Stimulated activated CD8-positive, alpha-beta memory T cell treated with anti-CD3 and anti-CD28 coated beads, Interleukin-7, amount 100 ng/mL, for 48 hours (primary cell): ENCODE results near the gene PODNL1.
"Not testable (repeated sequence)": the region's sequence is repeated elsewhere in the genome, so short reads cannot be mapped to it uniquely, and the experiment has no call there.

Experiments used
- DNase-seq, 2 donors: peaks; one replicate each; pipeline ENCODE4 v3.0.0-alpha.2; 2020; ENCODE audit warnings: low read depth in 1 of 2; ENCODE audit errors: extremely low read depth in 1 of 2

The PODNL1 gene

GRCh38 chr19:13974073-13974472 is 35.9 kb upstream of the PODNL1 start:
- DNase-seq = peak in 1 of 2 donors; percentile 31

GRCh38 chr19:13973479-13973878 is 35.3 kb upstream of the PODNL1 start:
- DNase-seq = not testable (repeated sequence)

- no peak for DNase-seq
These were observed 34.3 kb upstream of the PODNL1 start for GRCh38 chr19:13972368-13973155.

GRCh38 chr19:13971868-13972267 is 33.7 kb upstream of the PODNL1 start:
- not testable (repeated sequence) for DNase-seq

- DNase-seq = no peak
These were observed 31.7 kb upstream of the PODNL1 start for GRCh38 chr19:13969897-13970296.

- no peak for DNase-seq
These were observed 30.8 kb upstream of the PODNL1 start for GRCh38 chr19:13968999-13969398.

- DNase-seq = no peak
These were observed 30.2 kb upstream of the PODNL1 start for GRCh38 chr19:13968383-13968935.

- not testable (repeated sequence) for DNase-seq
These were observed 29.0 kb upstream of the PODNL1 start for GRCh38 chr19:13967206-13967605.

- no peak for DNase-seq
These were observed 28.5 kb upstream of the PODNL1 start for GRCh38 chr19:13966684-13967128.

- no peak for DNase-seq
These were observed 27.9 kb upstream of the PODNL1 start for GRCh38 chr19:13965926-13966683.

GRCh38 chr19:13965377-13965896 is 27.2 kb upstream of the PODNL1 start:
- DNase-seq = no peak

GRCh38 chr19:13964776-13965175 is 26.6 kb upstream of the PODNL1 start:
- DNase-seq = no peak

GRCh38 chr19:13963603-13964105 is 25.4 kb upstream of the PODNL1 start:
- no peak for DNase-seq

GRCh38 chr19:13962699-13963602 is 24.7 kb upstream of the PODNL1 start:
- no peak for DNase-seq

- no peak for DNase-seq
These were observed 23.8 kb upstream of the PODNL1 start for GRCh38 chr19:13961826-13962698.

- DNase-seq = no peak
These were observed 22.9 kb upstream of the PODNL1 start for GRCh38 chr19:13960863-13961784.

GRCh38 chr19:13959962-13960862 is 22.0 kb upstream of the PODNL1 start:
- no peak for DNase-seq
